ENCODE results near the gene SPATA9. TPM values are rescaled to one million over a fixed set of nuclear protein-coding genes. Genes with fewer than 3 reads are reported as not detected.

SPATA9 gene
- total and polyA plus RNA-seq, 2 of the 13 experiments (the other 11 are each of a cell fraction or from before 2014, with no cell fraction given) = not detected

DNA sequence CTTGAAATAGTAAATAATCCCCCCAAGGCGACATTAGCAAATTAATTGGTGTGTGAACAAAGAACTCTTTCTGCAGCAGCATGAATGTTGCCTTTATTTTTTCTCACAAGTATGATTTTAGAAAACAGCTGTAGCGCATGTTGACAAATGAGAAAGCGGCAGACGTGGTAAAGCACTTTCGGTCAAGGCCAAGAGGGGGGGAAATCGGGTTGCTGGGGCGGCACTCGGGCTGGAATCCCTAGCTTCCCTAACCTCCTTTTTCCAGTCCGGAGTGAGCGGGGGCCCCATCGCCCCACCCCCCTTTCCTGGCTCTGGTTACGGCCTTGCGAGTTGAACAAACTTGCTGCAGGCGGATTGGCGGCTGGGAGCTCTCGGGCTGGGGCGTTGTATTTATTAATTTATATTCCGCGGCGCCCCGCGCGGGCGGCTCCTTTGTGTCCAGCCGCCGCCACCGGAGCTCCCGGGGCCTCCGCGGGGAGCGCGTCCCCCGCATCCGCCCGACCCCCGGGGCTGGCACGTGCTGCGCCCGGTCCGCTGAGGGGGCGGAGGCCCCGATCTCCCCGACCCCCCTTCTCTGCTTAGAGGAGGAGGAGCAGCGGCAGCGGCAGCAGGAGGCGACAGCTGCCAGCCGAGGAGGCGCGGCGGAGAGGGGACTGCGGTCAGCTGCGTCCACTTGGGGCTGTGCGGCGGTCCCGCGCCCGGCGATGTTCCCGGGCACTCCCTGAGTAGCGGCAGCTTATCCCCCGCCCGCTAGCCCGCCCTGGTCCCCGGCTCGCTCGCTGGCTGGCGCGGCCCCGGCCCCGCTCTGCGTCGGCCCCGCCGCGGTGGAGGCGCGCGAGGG lies 48.2 kb upstream of the SPATA9 start, which contains the start of gene RHOBTB3 (continued):
- TF ChIP-seq, protein P1, sequence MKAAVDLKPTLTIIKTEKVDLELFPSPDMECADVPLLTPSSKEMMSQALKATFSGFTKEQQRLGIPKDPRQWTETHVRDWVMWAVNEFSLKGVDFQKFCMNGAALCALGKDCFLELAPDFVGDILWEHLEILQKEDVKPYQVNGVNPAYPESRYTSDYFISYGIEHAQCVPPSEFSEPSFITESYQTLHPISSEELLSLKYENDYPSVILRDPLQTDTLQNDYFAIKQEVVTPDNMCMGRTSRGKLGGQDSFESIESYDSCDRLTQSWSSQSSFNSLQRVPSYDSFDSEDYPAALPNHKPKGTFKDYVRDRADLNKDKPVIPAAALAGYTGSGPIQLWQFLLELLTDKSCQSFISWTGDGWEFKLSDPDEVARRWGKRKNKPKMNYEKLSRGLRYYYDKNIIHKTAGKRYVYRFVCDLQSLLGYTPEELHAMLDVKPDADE (CRISPR knock-in tag; IDR thresholded peaks at IDR 0.05) = no peak
- TF ChIP-seq MAFF (IDR thresholded peaks at IDR 0.05; ENCODE audit: low read depth, low read length) (no peak), NFIB (CRISPR knock-in tag; IDR thresholded peaks at IDR 0.05; ENCODE audit: borderline replicate concordance) (no peak), ZNF781 (CRISPR knock-in tag; IDR thresholded peaks at IDR 0.05; ENCODE audit: borderline replicate concordance, not compliant biosample characterization) (no peak), ZBTB7A (CRISPR knock-in tag; IDR thresholded peaks at IDR 0.05) (no peak), MED8 (CRISPR knock-in tag; IDR thresholded peaks at IDR 0.05; ENCODE audit: insufficient replicate concordance) (no peak), ZNF777 (CRISPR knock-in tag; IDR thresholded peaks at IDR 0.05) (no peak), TCF7L2 (IDR thresholded peaks at IDR 0.05; ENCODE audit: low read depth, low read length) (no peak), ELF4 (CRISPR knock-in tag; IDR thresholded peaks at IDR 0.05; ENCODE audit: borderline replicate concordance) (no peak), ZNF549 (CRISPR knock-in tag; IDR thresholded peaks at IDR 0.05) (no peak), SP140L (CRISPR knock-in tag; IDR thresholded peaks at IDR 0.05; ENCODE audit: borderline replicate concordance) (no peak), ZNF562 (CRISPR knock-in tag; IDR thresholded peaks at IDR 0.05; ENCODE audit: borderline replicate concordance) (no peak), JUN (CRISPR knock-in tag; IDR thresholded peaks at IDR 0.05) (no peak), ZNF207 (IDR thresholded peaks at IDR 0.05; ENCODE audit: borderline replicate concordance) (no peak)
- TF ChIP-seq, protein P2, sequence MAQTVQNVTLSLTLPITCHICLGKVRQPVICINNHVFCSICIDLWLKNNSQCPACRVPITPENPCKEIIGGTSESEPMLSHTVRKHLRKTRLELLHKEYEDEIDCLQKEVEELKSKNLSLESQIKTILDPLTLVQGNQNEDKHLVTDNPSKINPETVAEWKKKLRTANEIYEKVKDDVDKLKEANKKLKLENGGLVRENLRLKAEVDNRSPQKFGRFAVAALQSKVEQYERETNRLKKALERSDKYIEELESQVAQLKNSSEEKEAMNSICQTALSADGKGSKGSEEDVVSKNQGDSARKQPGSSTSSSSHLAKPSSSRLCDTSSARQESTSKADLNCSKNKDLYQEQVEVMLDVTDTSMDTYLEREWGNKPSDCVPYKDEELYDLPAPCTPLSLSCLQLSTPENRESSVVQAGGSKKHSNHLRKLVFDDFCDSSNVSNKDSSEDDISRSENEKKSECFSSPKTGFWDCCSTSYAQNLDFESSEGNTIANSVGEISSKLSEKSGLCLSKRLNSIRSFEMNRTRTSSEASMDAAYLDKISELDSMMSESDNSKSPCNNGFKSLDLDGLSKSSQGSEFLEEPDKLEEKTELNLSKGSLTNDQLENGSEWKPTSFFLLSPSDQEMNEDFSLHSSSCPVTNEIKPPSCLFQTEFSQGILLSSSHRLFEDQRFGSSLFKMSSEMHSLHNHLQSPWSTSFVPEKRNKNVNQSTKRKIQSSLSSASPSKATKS (CRISPR knock-in tag; IDR thresholded peaks at IDR 0.05) = no peak
- TF ChIP-seq, protein P3, sequence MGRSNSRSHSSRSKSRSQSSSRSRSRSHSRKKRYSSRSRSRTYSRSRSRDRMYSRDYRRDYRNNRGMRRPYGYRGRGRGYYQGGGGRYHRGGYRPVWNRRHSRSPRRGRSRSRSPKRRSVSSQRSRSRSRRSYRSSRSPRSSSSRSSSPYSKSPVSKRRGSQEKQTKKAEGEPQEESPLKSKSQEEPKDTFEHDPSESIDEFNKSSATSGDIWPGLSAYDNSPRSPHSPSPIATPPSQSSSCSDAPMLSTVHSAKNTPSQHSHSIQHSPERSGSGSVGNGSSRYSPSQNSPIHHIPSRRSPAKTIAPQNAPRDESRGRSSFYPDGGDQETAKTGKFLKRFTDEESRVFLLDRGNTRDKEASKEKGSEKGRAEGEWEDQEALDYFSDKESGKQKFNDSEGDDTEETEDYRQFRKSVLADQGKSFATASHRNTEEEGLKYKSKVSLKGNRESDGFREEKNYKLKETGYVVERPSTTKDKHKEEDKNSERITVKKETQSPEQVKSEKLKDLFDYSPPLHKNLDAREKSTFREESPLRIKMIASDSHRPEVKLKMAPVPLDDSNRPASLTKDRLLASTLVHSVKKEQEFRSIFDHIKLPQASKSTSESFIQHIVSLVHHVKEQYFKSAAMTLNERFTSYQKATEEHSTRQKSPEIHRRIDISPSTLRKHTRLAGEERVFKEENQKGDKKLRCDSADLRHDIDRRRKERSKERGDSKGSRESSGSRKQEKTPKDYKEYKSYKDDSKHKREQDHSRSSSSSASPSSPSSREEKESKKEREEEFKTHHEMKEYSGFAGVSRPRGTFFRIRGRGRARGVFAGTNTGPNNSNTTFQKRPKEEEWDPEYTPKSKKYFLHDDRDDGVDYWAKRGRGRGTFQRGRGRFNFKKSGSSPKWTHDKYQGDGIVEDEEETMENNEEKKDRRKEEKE (IDR thresholded peaks at IDR 0.05) = no peak
- TF ChIP-seq, protein P4, sequence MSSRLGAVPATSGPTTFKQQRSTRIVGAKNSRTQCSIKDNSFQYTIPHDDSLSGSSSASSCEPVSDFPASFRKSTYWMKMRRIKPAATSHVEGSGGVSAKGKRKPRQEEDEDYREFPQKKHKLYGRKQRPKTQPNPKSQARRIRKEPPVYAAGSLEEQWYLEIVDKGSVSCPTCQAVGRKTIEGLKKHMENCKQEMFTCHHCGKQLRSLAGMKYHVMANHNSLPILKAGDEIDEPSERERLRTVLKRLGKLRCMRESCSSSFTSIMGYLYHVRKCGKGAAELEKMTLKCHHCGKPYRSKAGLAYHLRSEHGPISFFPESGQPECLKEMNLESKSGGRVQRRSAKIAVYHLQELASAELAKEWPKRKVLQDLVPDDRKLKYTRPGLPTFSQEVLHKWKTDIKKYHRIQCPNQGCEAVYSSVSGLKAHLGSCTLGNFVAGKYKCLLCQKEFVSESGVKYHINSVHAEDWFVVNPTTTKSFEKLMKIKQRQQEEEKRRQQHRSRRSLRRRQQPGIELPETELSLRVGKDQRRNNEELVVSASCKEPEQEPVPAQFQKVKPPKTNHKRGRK (CRISPR knock-in tag; IDR thresholded peaks at IDR 0.05) = no peak
- TF ChIP-seq, protein P5, sequence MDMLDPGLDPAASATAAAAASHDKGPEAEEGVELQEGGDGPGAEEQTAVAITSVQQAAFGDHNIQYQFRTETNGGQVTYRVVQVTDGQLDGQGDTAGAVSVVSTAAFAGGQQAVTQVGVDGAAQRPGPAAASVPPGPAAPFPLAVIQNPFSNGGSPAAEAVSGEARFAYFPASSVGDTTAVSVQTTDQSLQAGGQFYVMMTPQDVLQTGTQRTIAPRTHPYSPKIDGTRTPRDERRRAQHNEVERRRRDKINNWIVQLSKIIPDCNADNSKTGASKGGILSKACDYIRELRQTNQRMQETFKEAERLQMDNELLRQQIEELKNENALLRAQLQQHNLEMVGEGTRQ (IDR thresholded peaks at IDR 0.05; ENCODE audit: low read depth, low read length) = no peak
- TF ChIP-seq, protein P5 (CRISPR knock-in tag; IDR thresholded peaks at IDR 0.05; ENCODE audit: borderline replicate concordance) = no peak
